ENCODE results near the gene BCDIN3D. TPM values are rescaled to one million over a fixed set of nuclear protein-coding genes. Genes with fewer than 3 reads are reported as not detected.

The BCDIN3D gene
- total and polyA plus RNA-seq, 2 of the 8 experiments (the other 6 are each of a cell fraction or from before 2014, with no cell fraction given) = 1.6 to 2.4 TPM

- Histone ChIP-seq H3K79me1 (ENCODE audit: low read depth, low read length) (peaks cover 7% of the 10 kb centered on the region; the same call in 1 of the 2 replicates), H3K23ac (ENCODE audit: insufficient read length) (no peak overlapping the region), H2AK5ac (ENCODE audit: low read depth, low read length) (peak overlapping the region; percentile 49; the same call in 1 of the 2 replicates), H3K27ac (ENCODE audit: low read depth, low read length) (peak overlapping the region; percentile 62), H3K4me3 (ENCODE audit: extremely low read depth in 1 of 4, insufficient read depth in 2 of 4, low read depth in 3 of 4, low read length in 4 of 4) (no peak overlapping the region; a peak in 1 of 8 replicates), H3K4me2 (ENCODE audit: insufficient read depth in 1 of 2, low read depth in 2 of 2, low read length in 2 of 2) (peak overlapping the region; percentile 45 to 55; a peak in 3 of 4 replicates), H3K23me2 (ENCODE audit: low read depth, low read length) (no peaks in the 10 kb centered on the region; the same call in 1 of the 2 replicates), H4K8ac (ENCODE audit: extremely low read depth, insufficient read depth, low read length) (no peak overlapping the region), H2BK5ac (ENCODE audit: low read depth, low read length) (peak overlapping the region; percentile 86), H4K5ac (ENCODE audit: insufficient read length, low read depth, low read length) (peak overlapping the region; percentile 46), H2BK20ac (ENCODE audit: low read length) (peak overlapping the region; percentile 87; the same call in 1 of the 2 replicates), H3K36me3 (ENCODE audit: control insufficient read depth in 2 of 4, insufficient read depth in 4 of 4, low read length in 3 of 4) (peaks cover 0 to 15% (median 1%) of the 10 kb centered on the region in 4 experiments; a peak in 4 of 8 replicates), H3K4ac (replicated peaks; ENCODE audit: insufficient read length, low read depth, low read length) (peak overlapping the region; percentile 55), H2BK15ac (ENCODE audit: low read length) (0 out of 2 replicates have a peak overlapping the region, but pooled peaks have one; percentile 81), H2BK120ac (replicated peaks; ENCODE audit: low read depth, low read length) (no peak overlapping the region), H3K9me3 (ENCODE audit: insufficient read depth in 2 of 2, low read depth in 1 of 2, low read length in 1 of 2) (no peaks in the 10 kb centered on the region), H3K79me2 (ENCODE audit: control insufficient read depth in 1 of 2, insufficient read depth in 2 of 2, low read length in 2 of 2) (peaks cover 0 to 15% of the 10 kb centered on the region in 2 experiments; a peak in 1 of 4 replicates), H2AFZ (ENCODE audit: low read length) (no peak overlapping the region), H3K18ac (ENCODE audit: extremely low read depth, low read length) (peak overlapping the region; percentile 60), H3K14ac (ENCODE audit: insufficient read length) (no peak overlapping the region), H3K56ac (replicated peaks; ENCODE audit: insufficient read length, low read depth, low read length) (no peak overlapping the region), H3K9ac (replicated peaks in 1 of 4; ENCODE audit: extremely low read depth in 1 of 4, low read depth in 3 of 4, low read length in 3 of 4) (peak overlapping the region in 3 of 4 experiments; percentile 20 to 36 (median 26); a peak in 4 of 7 replicates), H4K20me1 (replicated peaks in 1 of 2; ENCODE audit: control insufficient read depth in 1 of 2, insufficient read depth in 2 of 2, low read length in 2 of 2) (peaks cover 2 to 8% of the 10 kb centered on the region in 2 experiments), H3K4me1 (replicated peaks in 1 of 4; ENCODE audit: control insufficient read depth in 3 of 4, insufficient read depth in 4 of 4, low read length in 3 of 4) (peaks cover 16 to 35% (median 22%) of the 10 kb centered on the region in 4 experiments), H2BK12ac (ENCODE audit: low read depth, low read length) (peak overlapping the region; percentile 88), H4K91ac (replicated peaks; ENCODE audit: insufficient read length, low read length) (peak overlapping the region; percentile 79), H3K27me3 (replicated peaks in 1 of 4; ENCODE audit: control insufficient read depth in 3 of 4, extremely low read depth in 1 of 4, insufficient read depth in 3 of 4, low read length in 3 of 4) (no peaks in the 10 kb centered on the region)
- ChIA-PET POLR2A (ENCODE audit: partially characterized antibody) (interaction anchor here (0.6 to 4.7 kb wide), 12 partner anchors 8 to 241 kb away, joined by 3 to 59 read pairs (median 4); partner anchors contain the start of genes NCKAP5L and TMBIM6), CTCF (ENCODE audit: partially characterized antibody) (interaction anchor here (1.0 to 6.4 kb wide), 13 partner anchors 11 to 84 kb away, joined by 3 to 44 read pairs (median 5); no protein-coding TSS in a partner anchor)
- DNase-seq (ENCODE audit: low read depth in 1 of 2, low spot score in 2 of 2) (no peak), FAIRE-seq (no peak)
- 74% methylated on average over 10 of the region's 14 CpGs; no CpG with 5 or more reads in 1 of the 2 experiments for WGBS, 2 experiments (ENCODE audit: extremely low coverage in 1 of 2, insufficient coverage in 1 of 2, insufficient read length in 1 of 2, insufficient replicate concordance in 2 of 2, low coverage in 1 of 2, low lambda C conversion rate in 2 of 2, missing lambda C conversion rate in 1 of 2)
- TF ChIP-seq FOSL1 (IDR thresholded peaks at IDR 0.05; ENCODE audit: insufficient read depth, low read depth, low read length) (no peak), BCL11A (IDR thresholded peaks at IDR 0.05; ENCODE audit: low read depth in 2 of 2, low read length in 2 of 2) (no peak), RXRA (IDR thresholded peaks at IDR 0.05; ENCODE audit: insufficient read depth, low read depth, low read length) (no peak), HDAC2 (IDR thresholded peaks at IDR 0.05; ENCODE audit: borderline replicate concordance in 1 of 2, low read depth in 2 of 2, low read length in 2 of 2) (no peak), TCF12 (IDR thresholded peaks at IDR 0.05; ENCODE audit: low read depth, low read length) (no peak), JUND (IDR thresholded peaks at IDR 0.05; ENCODE audit: low read length) (no peak), PHF8 (conservative IDR thresholded peaks at IDR 0.05; ENCODE audit: low read depth, low read length) (no peak), SRF (IDR thresholded peaks at IDR 0.05; ENCODE audit: low read depth, low read length) (no peak), YY1 (IDR thresholded peaks at IDR 0.05; ENCODE audit: low read depth, low read length) (no peak), RFX5 (IDR thresholded peaks at IDR 0.05; ENCODE audit: borderline replicate concordance, low read depth, low read length) (no peak)
Observed at GRCh38 chr12:49808686-49809380, 34.1 kb downstream of the BCDIN3D start.

Data from H1 (cell line).